Colonic mucosa (tissue), 4 donors: ENCODE measurements around the gene DDX42. TPM values are rescaled to one million over a fixed set of nuclear protein-coding genes. Genes with fewer than 3 reads are reported as not detected.

Source experiments
- DNase-seq: peaks from one replicate; pipeline ENCODE4 v3.0.0-alpha.2; 2020
- H3K27ac ChIP-seq: fragments of 200-600 bp; one replicate; pipeline ENCODE4 v1.8.0; 2021
- H3K27me3 ChIP-seq: fragments of 200-600 bp; one replicate; pipeline ENCODE4 v1.8.0; 2021
- H3K36me3 ChIP-seq: fragments of 200-600 bp; one replicate; pipeline ENCODE4 v1.8.0; 2021
- H3K4me1 ChIP-seq: fragments of 200-600 bp; one replicate; pipeline ENCODE4 v1.8.0; 2021; ENCODE audit warnings: mild to moderate bottlenecking
- H3K4me3 ChIP-seq: fragments of 200-600 bp; one replicate; pipeline ENCODE4 v1.8.0; 2021
- H3K9ac ChIP-seq, 2 donors: one replicate each; pipeline ENCODE4 v1.7.0; 2013; ENCODE audit warnings: control low read depth in 2 of 2, low read depth in 2 of 2, low read length in 2 of 2
- H3K9me3 ChIP-seq: fragments of 200-600 bp; one replicate; pipeline ENCODE4 v1.8.0; 2021
- CTCF ChIP-seq: fragments of 200-600 bp; IDR thresholded peaks from one replicate; pipeline ENCODE4 v1.8.0; 2022; ENCODE audit warnings: antibody characterized with exemption, mild to moderate bottlenecking
- intact Hi-C: fragments of 100-400 bp; cut with DNase I; formaldehyde crosslinking; loops from one replicate; pipeline ENCODE4 v1.14.1; 2022
- total RNA-seq, 2 donors: library from RNA; stranded (reverse); fragmentation: NEBNext Ultra II Directional in 1 of 2; extraction: Animal tissue kit (Norgen Biotek cat#: 25700) in 1 of 2; gene quantifications; one replicate each; pipeline ENCODE4 v1.2.1, GENCODE V29; 2021
- donor health status: healthy.
- donor health status: DM: no; HTN: no; CAD: no.
- donor health status: DM: no; HTN: no; CAD: no.

The DDX42 gene
- total RNA-seq = 10 to 100 TPM; 71.1 to 74.5 TPM

GRCh38 chr17:63774141-63774968, at the start of gene DDX42:
Gene DDX42, plus strand, starts transcription at chr17:63774170. Its CDS starts 12,880 bp downstream, at chr17:63787050.
- H3K4me1 ChIP-seq = peaks cover 8% of the 10 kb centered on the region

GRCh38 chr17:63735691-63736090, 38.3 kb upstream of the DDX42 start:
- Histone ChIP-seq H3K27ac (no peak overlapping the region), H3K27me3 (no peaks in the 10 kb centered on the region), H3K9ac (no peak overlapping the region), H3K4me3 (no peak overlapping the region), H3K36me3 (no peaks in the 10 kb centered on the region), H3K9me3 (no peaks in the 10 kb centered on the region), H3K4me1 (no peaks in the 10 kb centered on the region)
- TF ChIP-seq CTCF = no peak
- no peak for DNase-seq
- intact Hi-C loops = no loop called here

More at GRCh38 chr17:63774141-63774968, at the start of gene DDX42:
- intact Hi-C loops = loop anchor here (10.0 kb wide), 1 partner anchor 50 kb away; the partner anchor contains the start of genes FTSJ3 and PSMC5
- peak within 1 kb of the TSS; percentile 92 for H3K4me3 ChIP-seq
- no peaks in the 10 kb centered on the region for H3K9me3 ChIP-seq
- H3K27me3 ChIP-seq = no peaks in the 10 kb centered on the region
- peak within 1 kb of the TSS; percentile 81 to 99 for H3K9ac ChIP-seq
- peak within 1 kb of the TSS; percentile 99 for H3K27ac ChIP-seq
- no peak for TF ChIP-seq CTCF
- peak; percentile 92 for DNase-seq
- H3K36me3 ChIP-seq = no peaks in the 10 kb centered on the region

GRCh38 chr17:63740464-63741142, 33.4 kb upstream of the DDX42 start:
- DNase-seq = peak; percentile 32
- intact Hi-C loops = no loop called here
- Histone ChIP-seq H3K9ac (peak overlapping the region; percentile 93), H3K27me3 (no peaks in the 10 kb centered on the region), H3K4me3 (peak overlapping the region; percentile 71), H3K9me3 (no peaks in the 10 kb centered on the region), H3K27ac (peak overlapping the region; percentile 98), H3K4me1 (no peaks in the 10 kb centered on the region), H3K36me3 (no peaks in the 10 kb centered on the region)
- no peak for TF ChIP-seq CTCF

- peak overlapping the region; percentile 71 for H3K4me3 ChIP-seq
- no peak for TF ChIP-seq CTCF
- DNase-seq = no peak
- intact Hi-C loops = no loop called here
- H3K9ac ChIP-seq = peak overlapping the region; percentile 93
- H3K4me1 ChIP-seq = no peaks in the 10 kb centered on the region
- H3K36me3 ChIP-seq = no peaks in the 10 kb centered on the region
- no peaks in the 10 kb centered on the region for H3K27me3 ChIP-seq
- H3K9me3 ChIP-seq = no peaks in the 10 kb centered on the region
- H3K27ac ChIP-seq = peak overlapping the region; percentile 98
These were observed 32.9 kb upstream of the DDX42 start for GRCh38 chr17:63741143-63741407.

GRCh38 chr17:63741408-63742173, 32.4 kb upstream of the DDX42 start, which contains the start of gene STRADA:
Gene STRADA, minus strand, starts transcription at chr17:63741799. Its CDS starts 13,430 bp downstream, at chr17:63728369.
- TF ChIP-seq CTCF = no peak
- H3K27me3 ChIP-seq = no peaks in the 10 kb centered on the region
- no peaks in the 10 kb centered on the region for H3K9me3 ChIP-seq
- DNase-seq = peak; percentile 99
- intact Hi-C loops = no loop called here
- peak within 1 kb of the TSS; percentile 93 for H3K9ac ChIP-seq
- H3K4me1 ChIP-seq = no peaks in the 10 kb centered on the region
- H3K4me3 ChIP-seq = peak within 1 kb of the TSS; percentile 71
- H3K27ac ChIP-seq = peak within 1 kb of the TSS; percentile 98
- H3K36me3 ChIP-seq = peaks cover under 1% of the 10 kb centered on the region
